MM.1S (cell line): ENCODE results near the gene PHTF2.

ENCODE experiments used
- CTCF ChIP-seq: fragments of 300-600 bp; sonication (generic); IDR thresholded peaks from 2 replicates; pipeline ENCODE4 v1.5.1; 2016; ENCODE audit warnings: antibody characterized with exemption, low read length, mixed read lengths
- EZH2 ChIP-seq: fragments of 300-600 bp; sonication (generic); optimal IDR thresholded peaks from 2 replicates; pipeline ENCODE3; 2017; ENCODE audit warnings: low read depth, mild to moderate bottlenecking, antibody characterized with exemption, low read length, mixed read lengths
- EZH2phosphoT487 ChIP-seq: fragments of 300-600 bp; sonication (generic); IDR thresholded peaks from 2 replicates; pipeline ENCODE4 v1.6.1; 2018; ENCODE audit warnings: antibody characterized with exemption, low read length

GRCh38 chr7:77917500-77918262 lies 119.1 kb downstream of the PHTF2 start:
- TF ChIP-seq CTCF (no peak), EZH2 (no peak), EZH2phosphoT487 (no peak)
